ENCODE data around the gene RAB3D. TPM values are rescaled to one million over a fixed set of nuclear protein-coding genes. Genes with fewer than 3 reads are reported as not detected.

RAB3D gene
- total RNA-seq, 1 experiment from 2014 or later, result 37.9 TPM

DNA sequence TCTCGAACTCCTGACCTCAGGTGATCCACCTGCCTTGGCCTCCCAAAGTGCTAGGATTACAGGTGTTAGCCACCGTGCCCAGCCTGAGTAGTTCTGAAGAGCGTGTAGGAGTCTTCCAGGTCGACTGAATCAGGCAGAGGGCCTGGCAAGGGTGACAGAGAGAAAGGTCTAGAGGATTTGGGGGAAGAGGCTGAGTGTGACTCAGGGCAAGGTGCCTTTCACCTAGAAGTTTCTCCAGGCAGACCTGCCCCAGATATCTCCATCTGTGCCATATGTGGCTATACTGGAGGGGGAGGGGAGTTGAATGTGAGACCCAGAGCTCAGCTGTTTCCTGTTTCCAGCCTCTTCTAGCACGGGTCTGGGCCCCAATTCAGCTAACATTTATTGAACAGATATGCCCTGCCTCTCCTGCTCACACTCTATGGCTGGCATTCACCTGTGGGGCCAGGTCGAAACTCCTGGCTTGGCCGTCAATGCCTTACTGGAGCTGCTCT lies 8.1 kb upstream of the RAB3D start:
- Histone ChIP-seq H3K4me3 (ENCODE audit: low read length) (no peak overlapping the region), H3K79me2 (ENCODE audit: low read length) (peaks cover 22% of the 10 kb centered on the region), H2AFZ (ENCODE audit: low read length) (no peak overlapping the region), H3K36me3 (ENCODE audit: low read depth, low read length) (no peaks in the 10 kb centered on the region), H3K9me2 (replicated peaks; ENCODE audit: low read length) (no peaks in the 10 kb centered on the region), H3K4me2 (ENCODE audit: low read length) (peak overlapping the region; percentile 84), H3K9me3 (ENCODE audit: low read length) (no peaks in the 10 kb centered on the region), H4K20me1 (ENCODE audit: low read length) (no peaks in the 10 kb centered on the region), H3F3A (ENCODE audit: low read length, unreplicated experiment) (no peaks in the 10 kb centered on the region), H3K4me1 (ENCODE audit: insufficient read depth, low read length) (peaks cover 36% of the 10 kb centered on the region), H3K9ac (ENCODE audit: low read length) (no peak overlapping the region), H3K27ac (ENCODE audit: low read length) (0 out of 2 replicates have a peak overlapping the region, but pooled peaks have one; percentile 25), H3K27me3 (ENCODE audit: low read length) (no peaks in the 10 kb centered on the region)
- TF ChIP-seq EZH2phosphoT487 (IDR thresholded peaks at IDR 0.05; ENCODE audit: borderline replicate concordance, low read length) (no peak), EZH2 (IDR thresholded peaks at IDR 0.05; ENCODE audit: low read length, unreplicated experiment) (no peak)
- TF ChIP-seq, protein P1, sequence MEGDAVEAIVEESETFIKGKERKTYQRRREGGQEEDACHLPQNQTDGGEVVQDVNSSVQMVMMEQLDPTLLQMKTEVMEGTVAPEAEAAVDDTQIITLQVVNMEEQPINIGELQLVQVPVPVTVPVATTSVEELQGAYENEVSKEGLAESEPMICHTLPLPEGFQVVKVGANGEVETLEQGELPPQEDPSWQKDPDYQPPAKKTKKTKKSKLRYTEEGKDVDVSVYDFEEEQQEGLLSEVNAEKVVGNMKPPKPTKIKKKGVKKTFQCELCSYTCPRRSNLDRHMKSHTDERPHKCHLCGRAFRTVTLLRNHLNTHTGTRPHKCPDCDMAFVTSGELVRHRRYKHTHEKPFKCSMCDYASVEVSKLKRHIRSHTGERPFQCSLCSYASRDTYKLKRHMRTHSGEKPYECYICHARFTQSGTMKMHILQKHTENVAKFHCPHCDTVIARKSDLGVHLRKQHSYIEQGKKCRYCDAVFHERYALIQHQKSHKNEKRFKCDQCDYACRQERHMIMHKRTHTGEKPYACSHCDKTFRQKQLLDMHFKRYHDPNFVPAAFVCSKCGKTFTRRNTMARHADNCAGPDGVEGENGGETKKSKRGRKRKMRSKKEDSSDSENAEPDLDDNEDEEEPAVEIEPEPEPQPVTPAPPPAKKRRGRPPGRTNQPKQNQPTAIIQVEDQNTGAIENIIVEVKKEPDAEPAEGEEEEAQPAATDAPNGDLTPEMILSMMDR (conservative IDR thresholded peaks at IDR 0.05; ENCODE audit: low read depth, low read length), result no peak
- CTCF ChIA-PET, result no interaction called here
- intact Hi-C loops (cut with micrococcal nuclease), result loop anchor here (2.0 kb wide), 1 partner anchor 55 kb away; no protein-coding TSS in a partner anchor
- no TSS peak for BruUV-seq (replicated peaks)
- POLR2A ChIA-PET (ENCODE audit: unreplicated experiment), result no interaction called here
- DNase-seq (peak; percentile 55), ATAC-seq (no peak)

DNA sequence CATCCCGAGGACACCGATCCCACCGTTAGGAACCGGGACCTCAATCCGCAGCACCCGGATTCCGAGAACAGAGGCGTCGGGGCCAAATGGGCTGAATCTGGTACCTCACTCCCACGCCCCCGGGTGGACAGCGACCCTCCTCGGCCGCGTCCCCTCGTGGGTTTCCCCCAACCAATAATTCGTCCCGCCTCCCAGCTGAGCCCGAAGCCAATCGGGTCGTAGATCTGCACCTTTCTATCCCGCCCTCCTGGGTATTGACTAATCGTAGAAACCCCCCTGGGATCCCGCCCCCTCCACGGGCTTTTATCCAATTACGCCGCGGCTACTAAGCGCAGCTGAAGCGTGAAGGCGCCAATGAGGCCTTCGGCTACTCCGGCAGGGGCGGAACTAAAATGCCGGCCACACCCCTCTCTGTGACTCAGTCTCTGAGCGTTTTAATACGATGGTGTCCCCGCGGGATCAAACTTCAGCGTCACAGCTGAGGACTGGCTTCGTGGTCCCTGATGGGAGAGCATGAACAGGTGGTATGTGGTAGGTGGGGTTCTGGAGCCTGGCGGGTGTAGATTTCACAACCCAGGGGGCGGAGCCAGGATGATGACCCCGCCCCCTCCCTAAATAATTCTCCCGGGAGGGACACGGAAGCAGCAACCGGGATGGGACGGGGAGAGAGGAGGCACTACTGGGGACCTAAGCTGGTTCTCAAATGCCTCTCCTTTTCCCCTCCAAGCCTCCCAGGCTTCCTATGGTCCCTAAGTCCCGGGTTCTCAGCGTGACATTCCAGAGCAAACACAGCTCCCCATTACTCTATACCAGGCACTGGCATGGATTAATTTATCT lies 6.9 kb upstream of the RAB3D start, which contains the start of the genes CCDC159 and TMEM205:
Gene CCDC159, plus strand, starts transcription at position 416 of the 837 bp plus-strand sequence. Its CDS starts 88 bp downstream, at position 504.
Gene TMEM205, minus strand, starts transcription at position 165 of the 837 bp plus-strand sequence. CDS start 649 bp downstream, outside the sequence.
- Histone ChIP-seq H3K27ac (ENCODE audit: low read length) (peak within 1 kb of the TSS; percentile 72), H3K4me3 (ENCODE audit: low read length) (peak within 1 kb of the TSS; percentile 80), H3K4me1 (ENCODE audit: insufficient read depth, low read length) (peaks cover 36% of the 10 kb centered on the region), H3K4me2 (ENCODE audit: low read length) (peak within 1 kb of the TSS; percentile 84), H3F3A (ENCODE audit: low read length, unreplicated experiment) (no peaks in the 10 kb centered on the region), H3K9ac (ENCODE audit: low read length) (peak within 1 kb of the TSS; percentile 87), H4K20me1 (ENCODE audit: low read length) (no peaks in the 10 kb centered on the region), H2AFZ (ENCODE audit: low read length) (peak within 1 kb of the TSS; percentile 86), H3K27me3 (ENCODE audit: low read length) (no peaks in the 10 kb centered on the region), H3K36me3 (ENCODE audit: low read depth, low read length) (peaks cover 5% of the 10 kb centered on the region), H3K79me2 (ENCODE audit: low read length) (peaks cover 23% of the 10 kb centered on the region), H3K9me3 (ENCODE audit: low read length) (no peaks in the 10 kb centered on the region), H3K9me2 (replicated peaks; ENCODE audit: low read length) (no peaks in the 10 kb centered on the region)
- DNase-seq (peak; percentile 100), ATAC-seq (peak; percentile 82)
- intact Hi-C loops (cut with micrococcal nuclease), result loop anchor here (1.0 to 2.0 kb wide), 4 partner anchors 9 to 54 kb away; partner anchors contain the start of genes PLPPR2 and SWSAP1
- BruUV-seq (replicated peaks), result no TSS peak
- POLR2A ChIA-PET (ENCODE audit: unreplicated experiment), result interaction anchor here (0.5 to 1.2 kb wide), 8 partner anchors 17 to 885 kb away, joined by 3 to 6 read pairs (median 4); partner anchors contain the start of genes SWSAP1, ZNF136 and ZNF653
- CTCF ChIA-PET, result interaction anchor here (0.9 to 1.9 kb wide), 3 partner anchors 31 to 52 kb away, joined by 3 to 9 read pairs (median 4); no protein-coding TSS in a partner anchor
- TF ChIP-seq, protein P1 (conservative IDR thresholded peaks at IDR 0.05; ENCODE audit: low read depth, low read length), result 0 out of 2 replicates have a peak, but pooled peaks have one; percentile 24
- TF ChIP-seq EZH2phosphoT487 (IDR thresholded peaks at IDR 0.05; ENCODE audit: borderline replicate concordance, low read length), result no peak
- TF ChIP-seq EZH2 (IDR thresholded peaks at IDR 0.05; ENCODE audit: low read length, unreplicated experiment), result no peak

Data from PC-3 (cell line).